Colon (tissue), 2 donors: Measurements from ENCODE around the gene ZNF668.
"Not testable (repeated sequence)": the region's sequence is repeated elsewhere in the genome, so short reads cannot be mapped to it uniquely, and the experiment has no call there.

Experiments
- FAIRE-seq: peaks from 2 replicates; lab custom pipeline; 2012; peaks lifted over from hg19 to GRCh38; lab: Jason Lieb, UNC
- donor health status: control.
- donor health status: control.

The ZNF668 gene

DNA sequence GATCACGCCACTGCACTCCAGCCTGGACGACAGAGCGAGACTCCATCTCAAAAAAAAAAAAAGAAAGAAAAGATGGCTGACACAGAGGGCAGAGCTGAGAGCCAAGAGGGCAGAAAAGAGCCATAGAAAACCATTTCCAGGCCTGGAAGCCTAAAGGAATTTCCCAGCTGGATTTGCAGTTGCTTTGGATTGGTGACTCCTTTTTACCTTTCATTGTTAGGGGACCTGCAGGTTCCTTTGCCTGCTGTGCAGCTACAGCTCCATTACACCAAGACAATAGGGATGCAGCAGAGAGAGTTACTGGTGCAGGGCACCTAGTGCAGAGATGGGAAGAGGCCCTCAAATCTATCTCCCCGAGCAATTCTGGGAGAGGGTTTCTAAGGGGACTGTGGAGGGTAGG lies 18.4 kb downstream of the ZNF668 start:
- FAIRE-seq: no peak

GRCh38 chr16:31052114-31052513 lies 21.9 kb downstream of the ZNF668 start:
- no peak for FAIRE-seq

DNA sequence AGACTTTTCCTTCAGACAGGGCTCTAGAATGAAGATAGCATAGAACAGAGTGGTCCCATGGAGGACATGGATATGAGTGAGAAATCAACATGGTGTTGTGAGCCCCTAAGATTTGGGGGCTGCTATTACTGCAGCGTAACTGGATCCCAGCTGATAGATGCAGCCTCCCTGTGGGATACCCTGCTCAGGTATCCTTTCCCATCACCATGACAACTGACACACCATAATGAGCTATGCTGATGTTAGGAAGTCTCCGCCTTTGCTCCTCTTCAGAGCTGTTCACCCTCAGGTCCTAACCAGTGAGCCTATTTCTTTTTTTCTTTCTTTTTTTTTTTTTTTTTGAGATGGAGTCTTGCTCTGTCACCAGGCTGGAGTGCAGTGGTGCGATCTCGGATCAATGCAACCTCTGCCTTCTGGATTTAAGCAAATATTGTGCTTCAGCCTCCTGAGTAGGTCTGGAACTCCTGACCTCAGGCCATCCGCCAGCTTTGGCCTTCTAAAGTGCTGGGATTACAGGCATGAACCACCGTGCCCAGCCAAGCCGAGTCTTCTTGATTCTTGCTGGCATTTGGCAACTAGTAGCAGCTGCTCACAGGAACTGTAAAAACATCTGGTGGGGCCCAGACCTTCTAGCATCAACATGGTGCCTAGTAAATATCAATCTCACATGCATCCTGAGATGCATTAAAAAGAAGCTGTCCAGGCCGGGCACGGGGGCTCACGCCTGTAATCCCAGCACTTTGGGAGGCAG lies 23.6 kb downstream of the ZNF668 start:
- FAIRE-seq: no peak

- FAIRE-seq: no peak
Measured at GRCh38 chr16:31043898-31044481, 30.1 kb downstream of the ZNF668 start.

DNA sequence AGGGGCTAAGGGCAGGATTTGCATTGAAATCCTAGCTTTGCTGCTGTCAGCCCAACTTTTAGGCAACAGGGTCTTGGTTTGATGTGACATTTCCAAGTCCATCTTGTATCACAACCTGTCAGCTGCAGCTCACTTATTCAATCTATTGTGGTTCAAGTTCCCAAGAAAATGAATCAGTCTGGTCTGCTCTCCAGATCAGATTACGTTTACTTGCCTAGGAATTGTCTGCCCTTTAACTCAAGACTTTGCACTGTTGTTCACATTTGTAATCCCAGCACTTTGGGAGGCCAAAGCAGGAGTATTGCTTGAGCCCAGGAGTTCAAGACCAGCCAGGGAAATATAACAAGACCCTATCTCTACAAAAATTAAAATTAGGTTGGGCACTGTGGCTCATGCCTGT lies 30.7 kb downstream of the ZNF668 start:
- FAIRE-seq: no peak

DNA sequence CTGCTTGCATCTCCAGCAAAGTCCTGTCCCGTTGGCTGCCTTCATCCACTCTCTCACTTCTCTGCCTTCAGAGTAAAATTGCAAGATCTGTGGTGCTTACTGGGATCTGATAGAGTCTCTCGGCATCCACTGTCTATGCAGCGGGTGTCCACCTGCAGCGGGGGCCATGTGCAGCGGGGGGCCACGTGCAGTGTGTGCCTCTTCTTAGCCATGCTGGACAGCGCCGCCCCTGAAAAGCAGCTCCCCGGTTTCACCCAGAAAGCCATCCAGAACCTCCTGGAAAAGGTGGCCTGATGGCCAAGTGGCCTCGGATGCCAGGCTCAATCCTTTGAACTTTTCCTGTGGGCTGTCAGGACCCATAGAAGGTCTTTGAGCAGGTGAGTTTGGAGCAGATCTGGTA lies 31.2 kb downstream of the ZNF668 start:
- no peak for FAIRE-seq

DNA sequence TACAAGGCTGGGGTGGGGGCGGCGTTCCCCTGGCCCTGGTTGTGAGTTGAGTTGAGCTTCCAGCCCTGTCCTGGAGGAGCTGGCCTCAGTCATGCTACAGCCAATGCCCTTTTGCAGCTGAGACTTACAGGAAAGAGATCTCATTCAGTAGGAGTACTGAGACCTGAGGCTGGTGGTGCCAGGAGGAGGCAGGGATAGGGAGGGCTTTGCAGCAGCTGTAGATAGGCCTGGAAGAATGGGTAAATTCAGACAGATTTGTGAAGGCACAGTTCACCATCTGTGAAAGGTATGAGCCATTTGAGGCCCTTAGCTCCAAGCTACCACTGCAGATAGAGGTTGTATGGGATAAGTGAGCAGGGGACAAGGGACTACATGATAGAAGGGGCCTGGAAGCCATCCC lies 35.0 kb downstream of the ZNF668 start:
- no peak for FAIRE-seq

DNA sequence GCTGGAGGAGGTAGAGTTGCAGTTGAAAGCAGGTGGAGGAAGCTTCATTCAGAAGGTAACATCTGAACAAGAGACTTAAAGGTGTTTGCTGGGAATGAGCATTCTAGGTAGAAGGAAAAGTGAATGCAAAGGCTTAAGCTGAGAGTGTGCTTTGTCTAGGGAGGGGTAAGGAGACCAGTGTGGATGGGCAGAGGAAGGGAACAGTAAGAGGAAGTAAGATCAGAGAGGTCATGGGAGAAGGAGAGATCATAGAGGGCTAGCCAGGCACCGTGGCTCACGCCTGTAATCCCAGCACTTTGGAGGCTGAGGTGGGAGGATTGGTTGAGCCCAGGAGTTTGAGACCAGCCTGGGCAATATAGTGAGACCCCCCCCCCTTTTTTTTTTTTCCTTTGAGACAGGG lies 37.3 kb downstream of the ZNF668 start:
- FAIRE-seq: no peak

DNA sequence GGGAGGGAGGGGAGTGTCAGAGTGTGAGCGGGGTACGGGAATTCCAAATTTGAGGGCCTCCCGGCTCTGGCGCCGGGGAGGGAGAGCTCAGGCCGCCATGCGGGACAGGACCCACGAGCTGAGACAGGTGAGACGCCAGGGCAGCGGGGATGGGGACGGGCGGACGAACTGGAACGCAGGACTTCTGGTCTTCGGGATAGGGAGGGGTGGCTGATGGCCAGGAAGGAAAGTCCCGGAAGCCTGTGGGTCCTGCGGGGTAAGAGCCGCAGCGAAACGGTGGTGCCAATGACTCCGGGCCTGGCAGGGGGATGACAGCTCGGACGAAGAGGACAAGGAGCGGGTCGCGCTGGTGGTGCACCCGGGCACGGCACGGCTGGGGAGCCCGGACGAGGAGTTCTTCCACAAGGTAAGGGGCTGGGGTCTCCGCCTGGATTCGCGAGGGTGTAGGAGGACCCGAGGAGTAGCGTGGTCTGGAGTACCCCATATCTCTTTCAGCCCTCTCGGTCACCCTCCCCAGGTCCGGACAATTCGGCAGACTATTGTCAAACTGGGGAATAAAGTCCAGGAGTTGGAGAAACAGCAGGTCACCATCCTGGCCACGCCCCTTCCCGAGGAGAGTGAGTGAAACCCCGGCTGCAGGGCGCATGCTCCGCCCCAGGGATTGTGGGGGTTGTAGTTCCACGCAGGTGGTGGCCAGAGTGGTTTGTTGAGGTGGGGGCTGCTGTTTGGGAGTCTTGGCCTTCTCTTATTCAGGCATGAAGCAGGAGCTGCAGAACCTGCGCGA lies 40.1 kb downstream of the ZNF668 start:
- no peak for FAIRE-seq

GRCh38 chr16:31032736-31033708 lies 41.0 kb downstream of the ZNF668 start, which contains the start of gene STX4:
Gene STX4 (plus strand): TSS chr16:31033558. CDS start chr16:31033806, 248 bp downstream.
- no peak for FAIRE-seq

DNA sequence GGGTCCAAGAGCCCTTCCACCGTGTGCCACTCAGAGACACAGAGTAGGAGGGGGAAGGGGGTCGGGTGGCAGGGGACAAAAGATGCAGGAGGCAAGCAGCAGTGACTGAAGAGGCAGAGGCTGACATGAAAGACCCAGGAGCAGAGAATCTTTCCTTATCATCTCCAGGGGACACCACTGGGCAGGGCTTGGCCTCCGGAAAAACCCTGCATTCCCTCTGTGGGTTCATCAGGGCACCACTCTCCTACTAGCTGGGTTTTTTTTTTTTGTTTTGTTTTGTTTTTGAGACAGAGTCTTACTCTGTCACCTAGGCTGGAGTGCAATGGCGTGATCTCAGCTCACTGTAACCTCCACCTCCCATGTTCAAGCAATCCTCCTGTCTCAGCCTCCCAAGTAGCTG lies 42.8 kb downstream of the ZNF668 start:
- no peak for FAIRE-seq

DNA sequence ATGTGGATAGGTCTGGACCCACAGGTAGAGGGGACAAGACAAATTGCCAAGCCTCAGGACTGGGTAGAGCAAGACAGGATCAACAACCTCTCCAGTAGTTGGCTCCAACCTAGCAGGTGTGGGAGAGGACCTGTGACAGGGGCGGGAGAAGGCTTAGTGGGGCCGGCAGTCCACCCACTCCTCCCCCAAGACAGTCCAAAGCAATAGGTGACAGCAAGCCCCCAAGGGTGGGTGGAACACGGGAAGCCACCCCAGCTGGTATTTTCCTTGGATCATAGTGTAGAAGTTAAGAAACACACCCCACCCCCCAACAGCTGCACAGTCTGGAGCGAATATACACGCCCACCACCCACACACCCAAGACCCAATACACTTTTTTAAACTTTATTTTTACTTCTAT lies 44.8 kb downstream of the ZNF668 start:
- no peak for FAIRE-seq

DNA sequence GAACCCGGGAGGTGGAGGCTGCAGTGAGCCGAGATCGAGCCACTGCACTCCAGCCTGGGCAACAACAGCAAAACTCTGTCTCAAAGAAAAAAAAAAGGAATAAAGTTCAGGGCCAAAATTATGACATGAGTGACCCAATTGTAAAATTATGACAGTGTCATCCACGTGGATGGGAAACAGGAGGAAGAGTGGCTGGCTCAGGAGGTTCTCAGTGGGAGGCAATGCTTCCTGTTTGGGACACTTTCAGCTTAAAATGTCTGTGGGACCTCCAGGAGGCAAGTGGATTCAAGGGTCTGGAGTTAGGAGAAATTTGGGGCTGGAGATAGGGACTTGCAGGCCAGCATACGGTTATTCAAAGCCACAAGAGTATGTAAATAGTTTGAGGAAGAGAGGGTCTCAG lies 48.7 kb downstream of the ZNF668 start:
- FAIRE-seq: no peak

- no peak for FAIRE-seq
Measured at GRCh38 chr16:31023627-31024226, 50.3 kb downstream of the ZNF668 start.

DNA sequence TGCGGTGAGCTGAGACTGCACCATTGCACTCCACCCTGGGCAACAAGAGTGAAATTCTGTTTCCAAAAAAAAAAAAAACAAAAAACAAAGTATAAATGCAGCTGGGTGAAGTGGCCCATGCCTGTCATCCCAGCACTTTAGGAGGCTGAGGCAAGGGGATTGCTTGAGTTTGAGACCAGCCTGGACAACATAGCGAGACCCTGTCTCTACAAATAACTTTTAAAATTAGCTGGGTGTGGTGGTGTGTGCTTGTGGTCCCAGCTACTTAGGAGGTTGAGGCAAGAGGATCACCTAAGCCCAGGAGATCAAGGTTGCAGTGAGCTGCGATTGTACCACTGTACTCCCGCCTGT lies 50.8 kb downstream of the ZNF668 start:
- no peak for FAIRE-seq

DNA sequence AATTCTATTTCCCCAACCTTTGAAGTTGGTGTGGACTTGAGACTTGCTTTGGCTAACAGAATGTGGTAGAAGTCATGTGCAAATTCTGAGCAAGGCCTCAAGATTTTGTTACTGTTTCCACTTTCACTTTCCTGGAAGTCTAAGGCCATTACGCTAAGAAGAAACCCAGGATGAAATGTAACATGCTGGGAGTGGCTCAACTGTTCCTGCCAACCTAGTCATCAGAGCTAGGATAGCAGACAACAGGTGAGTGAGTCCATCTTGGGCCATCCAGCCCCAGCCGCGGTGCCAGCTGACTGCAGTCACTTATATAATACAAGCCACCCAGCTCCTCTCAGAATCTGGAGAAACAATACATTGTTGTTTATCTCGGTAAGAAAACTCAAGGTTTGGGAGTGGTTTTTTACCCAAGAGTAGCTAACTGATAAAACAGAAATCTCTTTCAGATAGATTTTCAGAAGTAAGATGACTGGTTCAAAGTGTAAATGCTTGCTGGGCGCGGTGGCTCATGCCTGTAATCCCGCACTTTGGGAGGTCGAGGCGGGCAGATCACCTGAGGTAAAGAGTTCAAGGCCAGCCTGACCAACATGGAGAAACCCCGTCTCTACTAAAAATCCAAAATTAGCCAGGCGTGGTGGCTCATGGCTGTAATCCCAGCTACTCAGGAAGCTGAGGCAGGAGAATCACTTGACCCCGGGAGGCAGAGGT lies 51.3 kb downstream of the ZNF668 start:
- FAIRE-seq: no peak

DNA sequence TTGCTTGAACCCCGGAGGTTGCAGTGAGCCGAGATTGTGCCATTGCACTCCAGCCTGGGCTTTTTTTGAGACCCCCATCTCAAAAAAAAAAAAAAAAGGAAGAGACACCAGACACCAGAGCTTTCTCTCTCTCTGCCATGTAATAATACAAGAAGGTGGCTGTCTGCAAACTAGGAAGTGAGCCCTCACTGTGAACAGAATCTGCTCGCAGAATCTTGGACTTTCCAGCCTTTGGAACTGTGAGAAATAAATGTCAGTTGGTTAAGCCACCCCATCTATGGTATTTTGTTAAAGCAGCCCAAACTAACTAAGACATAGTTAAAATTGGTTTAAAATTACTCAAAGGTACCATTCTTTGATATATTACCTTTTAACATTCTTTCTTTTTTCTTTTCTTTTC lies 53.5 kb downstream of the ZNF668 start:
- no peak for FAIRE-seq

DNA sequence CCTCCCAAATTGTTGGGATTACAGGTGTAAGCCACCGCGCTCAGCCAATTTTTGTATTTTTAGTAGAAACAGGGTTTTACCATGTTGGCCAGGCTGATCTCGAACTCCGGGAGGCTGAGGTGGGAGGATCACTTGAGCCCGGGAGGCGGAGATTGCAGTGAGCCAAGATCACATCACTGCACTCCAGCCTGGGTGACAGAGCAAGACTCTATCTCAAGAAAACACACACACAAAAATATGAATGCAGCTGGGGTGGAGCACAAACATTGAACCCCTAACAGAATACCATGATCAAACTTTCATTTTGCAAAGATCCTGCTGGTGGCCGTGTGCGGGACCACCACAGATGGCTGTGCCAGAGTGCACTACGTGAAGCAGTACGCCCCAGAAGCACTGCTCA lies 56.3 kb downstream of the ZNF668 start:
- not testable (repeated sequence) for FAIRE-seq

GRCh38 chr16:31016018-31016417 lies 58.0 kb downstream of the ZNF668 start:
- FAIRE-seq: no peak

GRCh38 chr16:31013292-31013691 lies 60.7 kb downstream of the ZNF668 start:
- FAIRE-seq: not testable (repeated sequence)

GRCh38 chr16:31011815-31012214 lies 62.2 kb downstream of the ZNF668 start:
- FAIRE-seq: not testable (repeated sequence)
